Measurements from ENCODE around the gene EHBP1.
A peak's percentile ranks its signal among the peaks of the same experiment; 100 is the strongest.

The EHBP1 gene

DNA sequence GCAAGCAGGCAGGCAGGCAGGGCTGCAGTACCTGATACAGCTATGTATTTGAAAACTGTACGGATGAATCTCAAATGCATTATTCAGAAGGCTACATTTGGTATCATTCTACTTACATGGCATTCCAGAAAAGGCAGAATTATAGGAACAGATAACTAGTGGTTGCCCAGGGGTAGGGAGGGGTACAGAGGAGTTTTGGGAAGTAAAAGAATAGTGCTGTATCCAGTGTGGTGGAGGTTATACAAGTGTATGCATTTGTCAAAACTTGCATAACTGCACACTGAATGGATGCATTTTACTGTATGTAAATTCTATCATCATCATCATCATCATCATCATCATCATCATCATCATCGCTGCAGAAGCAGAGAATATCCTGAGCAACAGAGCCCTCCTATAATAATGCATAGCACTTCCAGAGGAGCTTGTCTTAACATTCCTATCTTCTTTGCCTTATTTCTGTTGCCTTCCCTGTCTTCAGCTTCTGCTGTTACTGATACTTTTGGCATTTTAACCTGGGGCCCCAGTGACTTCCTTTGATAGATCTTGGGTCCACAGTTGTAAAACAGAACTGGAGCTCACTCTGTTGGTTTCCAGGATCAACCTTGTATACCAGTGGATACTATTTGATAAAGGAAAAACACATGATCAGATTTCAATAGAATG is 189.6 kb downstream of the EHBP1 start:
- no peak for DNase-seq

DNA sequence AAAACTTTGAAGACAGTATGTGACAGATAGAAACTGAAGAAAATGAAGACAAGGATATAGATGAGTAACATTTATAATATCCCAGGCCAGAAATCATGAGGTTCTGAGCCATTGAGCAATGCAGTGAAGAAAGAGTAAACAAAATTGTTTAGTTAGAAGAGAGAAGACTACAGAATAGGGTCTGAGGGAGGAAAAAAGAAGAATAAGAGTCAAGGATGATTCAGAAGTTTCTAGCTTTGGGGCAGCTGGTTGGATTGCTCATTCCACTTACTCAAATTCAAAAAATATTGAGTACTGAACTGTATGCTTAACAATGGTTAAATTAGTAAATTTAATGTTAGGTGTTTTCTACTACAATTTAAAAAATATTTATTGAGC is 190.1 kb downstream of the EHBP1 start:
- DNase-seq = no peak

DNA sequence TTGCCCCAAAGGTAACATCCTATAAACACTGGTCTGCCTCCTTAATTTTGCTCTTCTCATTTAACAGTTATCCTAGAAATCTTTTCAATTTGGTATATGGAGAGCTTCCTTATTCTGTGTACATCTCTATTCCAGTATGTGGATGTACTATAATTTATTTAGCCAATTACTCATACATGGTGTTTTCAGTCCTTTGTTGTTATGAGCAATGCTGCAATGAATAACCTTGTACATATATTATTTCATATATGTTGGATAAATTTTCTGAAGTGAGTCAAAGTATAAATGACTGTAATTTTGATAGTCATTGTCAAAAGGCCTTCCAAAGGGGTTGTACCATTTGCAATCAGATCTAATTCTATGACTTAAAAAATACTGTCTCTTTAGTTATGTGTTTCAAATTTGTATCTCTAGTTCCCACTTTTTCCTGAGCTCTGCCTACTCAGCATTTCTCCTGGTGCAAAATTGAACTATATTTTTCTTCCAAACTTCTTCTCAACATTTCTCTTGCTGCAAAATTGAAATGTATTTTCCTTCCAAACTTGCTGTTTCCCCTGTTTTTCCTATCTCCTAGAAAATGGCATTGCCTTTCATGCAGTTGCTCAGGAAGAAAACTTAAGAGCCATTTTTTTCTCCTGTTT is 191.8 kb downstream of the EHBP1 start:
- no peak for DNase-seq

DNA sequence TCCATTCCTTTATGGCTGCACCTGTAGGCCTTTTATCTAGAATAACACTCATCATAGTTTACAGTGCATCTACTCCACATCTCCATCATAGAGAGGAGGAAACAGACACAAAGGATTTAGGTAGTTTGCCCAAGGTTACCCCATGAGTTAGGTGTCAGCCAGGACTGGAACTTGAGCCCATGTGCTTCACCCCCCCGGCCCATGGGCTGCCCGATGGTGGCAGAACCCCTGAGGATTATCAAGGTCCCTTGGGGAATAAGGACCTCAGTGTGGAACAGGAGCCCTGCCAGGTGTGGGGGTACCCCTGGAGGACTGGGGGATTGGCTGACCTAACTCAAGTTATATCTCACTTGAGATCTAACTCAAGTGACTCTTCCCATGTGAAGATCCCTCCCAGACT is 198.8 kb downstream of the EHBP1 start:
- DNase-seq = no peak

DNA sequence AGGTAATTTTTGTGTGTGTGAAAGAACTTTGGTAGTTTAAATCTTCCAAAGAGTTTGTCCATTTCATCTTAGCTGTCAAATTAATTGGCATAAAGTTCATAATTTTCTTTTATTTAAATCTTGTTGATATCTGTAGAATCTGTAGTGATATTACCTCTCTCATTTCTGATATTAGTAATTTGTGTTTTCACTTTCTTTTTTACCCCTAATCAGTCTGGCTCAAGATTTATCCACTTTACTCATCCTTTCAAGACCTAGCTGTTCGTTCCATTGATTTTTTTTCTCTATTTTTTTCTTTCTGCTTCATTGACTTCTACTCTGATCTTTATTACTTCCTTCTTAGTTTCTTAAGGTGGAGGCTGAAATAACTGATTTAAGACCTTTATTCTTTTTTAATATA is 202.6 kb downstream of the EHBP1 start:
- no peak for DNase-seq

DNA sequence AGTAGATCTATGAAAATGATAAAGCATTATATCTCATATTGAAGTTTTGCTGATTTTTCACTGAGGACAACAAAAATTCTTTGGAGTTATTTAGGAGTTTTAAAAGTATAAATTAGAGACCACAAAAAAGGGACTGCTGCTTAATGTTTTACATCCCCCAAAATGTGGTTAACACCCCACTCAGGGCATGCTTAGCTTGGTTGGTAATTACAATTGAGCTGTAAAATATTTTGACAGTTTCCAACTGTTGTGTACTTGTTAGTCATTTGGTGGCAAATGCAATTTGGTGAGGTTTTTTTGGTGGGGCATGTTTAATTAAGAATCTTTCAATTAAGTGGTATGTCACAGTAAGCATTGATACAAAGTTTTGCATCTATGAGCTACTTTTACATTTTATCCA is 207.8 kb downstream of the EHBP1 start:
- no peak for DNase-seq

DNA sequence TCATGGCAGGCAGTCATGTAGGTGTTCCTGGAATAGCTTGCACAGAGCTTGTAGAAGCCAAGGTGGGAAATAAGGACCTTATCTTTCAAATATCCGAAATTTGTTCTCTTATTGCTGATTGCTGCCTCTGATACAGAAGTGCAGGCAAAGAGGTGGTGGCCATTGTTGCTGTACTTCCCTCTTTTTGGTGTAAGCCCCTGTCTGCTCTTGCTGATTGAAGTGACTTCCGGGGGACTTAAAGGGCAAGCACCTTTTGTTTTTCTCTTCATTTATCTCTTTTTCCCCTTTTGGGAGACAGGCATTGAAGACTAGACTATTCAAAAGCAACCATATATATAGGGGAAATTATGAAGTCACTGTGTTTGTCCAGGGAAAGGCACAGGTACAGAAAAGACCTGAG is 213.5 kb downstream of the EHBP1 start:
- DNase-seq = no peak

DNA sequence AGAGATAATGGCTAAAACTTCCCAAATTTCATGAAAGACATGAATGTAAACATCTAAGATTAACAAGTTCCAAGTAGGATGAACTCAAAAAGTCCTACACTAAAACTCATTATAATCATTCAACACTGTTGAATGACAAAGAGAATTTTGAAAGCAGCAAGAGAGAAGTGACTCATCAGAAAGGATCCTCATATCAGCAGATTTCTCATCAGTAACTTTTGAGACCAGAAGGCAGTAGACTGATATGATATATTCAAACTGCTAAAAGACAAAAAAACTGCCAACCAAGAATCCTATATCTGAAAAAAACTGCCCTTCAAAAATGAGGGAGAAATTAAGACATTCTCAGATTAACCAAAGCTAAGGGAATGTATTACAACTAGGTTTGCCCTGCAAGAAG is 214.6 kb downstream of the EHBP1 start:
- DNase-seq = no peak

DNA sequence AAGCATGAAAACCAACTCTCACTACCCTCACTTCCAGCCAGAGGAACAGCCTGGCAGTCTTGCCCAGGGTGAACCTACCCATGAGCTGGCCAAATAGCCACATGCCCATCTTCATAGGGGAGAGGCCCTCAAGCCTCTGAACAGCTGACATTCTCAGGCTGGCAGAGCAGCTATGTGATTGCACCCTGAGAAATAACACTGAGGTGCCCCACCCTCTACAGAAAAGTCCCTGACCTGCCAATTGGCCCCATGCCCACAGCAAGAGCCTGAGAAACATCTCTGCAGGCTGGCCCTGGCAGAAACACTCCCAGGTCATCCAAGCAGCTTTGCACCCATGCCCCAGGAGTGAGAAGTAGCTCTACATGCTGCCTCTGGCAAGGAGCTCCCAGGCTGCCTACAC is 217.7 kb downstream of the EHBP1 start:
- no peak for DNase-seq

DNA sequence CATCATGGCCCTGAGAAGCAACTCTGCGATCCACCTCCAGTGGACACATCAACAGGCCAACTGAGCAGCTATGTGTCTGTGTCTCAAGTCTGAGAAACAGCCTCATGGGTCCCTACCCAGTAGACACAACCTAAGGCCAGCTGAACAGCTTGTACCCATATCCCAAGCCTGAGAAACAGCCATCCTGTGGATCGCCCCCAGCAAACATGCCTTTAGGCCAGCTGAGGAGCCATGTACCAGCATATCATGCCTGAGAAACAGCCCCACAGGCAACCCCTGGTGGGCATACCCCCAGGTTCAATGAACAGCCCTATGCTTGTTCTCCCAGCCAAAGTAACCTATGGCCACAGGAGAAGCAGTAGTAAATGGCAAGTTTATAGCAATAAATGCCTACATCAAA is 218.4 kb downstream of the EHBP1 start:
- no peak for DNase-seq

DNA sequence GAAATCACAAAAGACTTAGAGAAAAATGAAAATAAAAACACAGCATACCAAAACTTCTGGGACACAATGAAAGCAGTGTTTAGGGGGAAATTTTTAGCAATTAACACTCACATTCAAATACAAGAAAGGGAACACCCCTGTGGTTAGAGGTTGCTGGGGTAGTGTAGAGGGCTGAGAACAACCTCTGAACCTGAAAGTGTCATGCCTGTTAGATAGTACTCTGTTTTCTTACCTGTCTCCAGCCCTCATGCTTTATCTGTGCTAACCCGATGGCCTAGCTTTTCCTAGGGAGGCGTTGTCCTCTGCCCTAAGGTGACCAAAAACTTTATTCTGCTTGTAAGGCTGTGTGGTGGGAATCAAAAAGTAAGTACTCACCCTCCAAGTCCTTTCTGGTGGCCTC is 222.5 kb downstream of the EHBP1 start:
- no peak for DNase-seq

DNA sequence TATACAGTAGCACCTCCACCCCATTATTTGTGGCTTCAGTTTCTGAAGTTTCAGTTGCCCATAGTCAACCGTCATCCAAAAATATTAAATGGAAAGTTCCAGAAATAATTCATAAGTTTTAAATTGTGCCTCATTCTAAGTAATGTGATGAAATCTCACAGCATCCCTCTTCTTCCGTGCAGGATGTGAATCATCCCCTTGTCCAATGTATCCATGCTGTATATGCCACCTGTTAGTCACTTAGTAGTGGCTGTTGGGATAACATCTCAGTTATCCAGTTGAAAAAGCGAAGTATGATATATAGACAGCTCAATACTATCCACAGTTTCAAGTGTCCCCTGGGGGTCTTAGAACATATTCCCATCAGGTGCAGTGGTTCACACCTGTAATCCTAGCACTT is 226.0 kb downstream of the EHBP1 start:
- no peak for DNase-seq

DNA sequence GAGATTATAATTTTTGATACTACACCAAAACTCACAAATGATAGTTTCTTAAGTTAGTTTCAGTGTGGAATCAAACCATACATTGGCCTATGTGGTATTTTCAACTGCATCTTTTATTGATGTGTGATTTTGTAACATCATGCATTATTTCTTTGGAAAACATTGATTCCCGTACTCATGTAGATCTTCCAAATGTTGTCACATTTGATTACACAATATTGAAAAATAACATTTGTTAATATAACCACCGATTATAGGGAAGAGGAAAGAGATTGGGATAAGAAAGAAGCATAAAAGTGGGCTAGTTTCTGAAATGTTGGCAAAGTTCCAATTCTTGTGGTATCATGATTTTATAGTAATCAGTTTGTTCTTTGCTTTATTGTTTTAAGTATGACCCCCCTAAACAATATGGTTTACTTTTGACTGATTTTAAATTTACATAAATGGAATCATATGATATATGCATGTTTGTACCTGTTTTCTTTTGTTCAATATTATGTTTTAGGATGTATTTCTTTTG is 227.9 kb downstream of the EHBP1 start:
- DNase-seq = no peak

DNA sequence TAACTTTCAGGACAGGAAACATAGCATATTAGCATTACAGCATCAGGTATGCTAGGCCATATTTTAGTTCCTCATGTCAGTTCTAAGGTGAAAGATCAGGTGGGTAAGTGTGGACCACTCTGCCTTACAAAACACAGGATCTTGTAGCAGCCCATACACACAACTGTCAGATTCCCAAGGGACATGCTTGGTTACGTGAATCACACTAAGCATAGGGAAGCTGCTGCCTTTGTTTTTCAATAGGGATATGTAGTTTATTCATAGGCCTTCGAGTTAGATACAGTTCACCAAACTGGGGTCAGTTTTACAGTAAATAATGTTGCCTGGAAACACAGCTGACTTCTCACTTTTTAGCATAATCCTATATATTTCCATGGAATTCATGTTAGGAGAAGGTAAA is 229.0 kb downstream of the EHBP1 start:
- no peak for DNase-seq

DNA sequence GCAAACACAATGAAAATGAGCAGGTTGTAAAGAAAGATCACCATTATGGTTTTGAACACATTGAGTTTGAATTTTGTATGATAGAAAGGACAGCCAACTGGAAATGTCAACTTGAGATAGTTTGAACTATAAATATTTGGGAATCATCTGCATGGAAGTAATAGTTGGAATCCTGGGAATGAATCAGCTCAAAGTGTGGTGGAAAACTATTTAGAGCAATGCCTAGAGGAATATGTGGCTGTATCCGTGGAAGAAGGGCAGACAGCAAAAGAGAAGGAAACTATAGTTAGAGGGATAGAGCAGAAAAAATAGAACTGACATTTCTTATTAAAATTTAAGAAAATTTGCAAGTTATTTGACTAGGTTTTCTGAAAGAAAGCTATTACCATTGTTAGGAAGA is 232.6 kb downstream of the EHBP1 start:
- DNase-seq = no peak

DNA sequence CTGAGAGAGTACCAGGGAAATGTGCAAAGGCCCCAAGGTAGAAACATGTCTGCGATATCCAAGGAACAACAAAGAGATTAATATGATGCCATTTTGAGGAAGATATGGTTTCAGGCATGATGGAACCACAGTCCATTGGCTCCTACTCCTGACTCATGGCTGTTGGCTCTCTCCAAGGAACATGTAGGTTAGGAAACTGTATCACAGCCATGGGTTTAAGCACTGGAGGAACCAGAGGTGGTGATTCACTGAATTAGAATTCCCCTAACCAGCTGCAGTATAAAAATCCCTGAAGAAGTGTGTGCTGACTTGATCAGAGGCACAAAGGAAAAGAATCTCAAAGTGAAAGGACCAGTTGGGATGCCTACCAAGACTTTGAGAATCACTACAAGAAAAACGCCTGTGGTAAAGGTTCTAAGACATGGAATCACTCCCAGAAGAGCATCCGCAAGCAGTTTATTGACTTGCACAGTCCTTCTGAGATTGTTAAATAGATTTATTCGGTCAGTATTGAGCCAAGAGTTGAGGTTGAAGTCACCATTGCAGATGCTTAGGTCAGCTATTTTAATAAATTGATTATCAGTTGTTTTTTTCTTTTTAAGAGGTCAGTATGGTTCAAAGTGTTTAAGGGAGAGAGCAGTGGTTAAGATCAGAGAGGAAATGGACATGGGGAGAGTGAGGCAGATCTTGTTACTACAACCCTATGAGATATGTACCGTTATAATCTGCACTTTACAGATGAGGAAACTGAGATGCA is 234.4 kb downstream of the EHBP1 start:
- DNase-seq = no peak

DNA sequence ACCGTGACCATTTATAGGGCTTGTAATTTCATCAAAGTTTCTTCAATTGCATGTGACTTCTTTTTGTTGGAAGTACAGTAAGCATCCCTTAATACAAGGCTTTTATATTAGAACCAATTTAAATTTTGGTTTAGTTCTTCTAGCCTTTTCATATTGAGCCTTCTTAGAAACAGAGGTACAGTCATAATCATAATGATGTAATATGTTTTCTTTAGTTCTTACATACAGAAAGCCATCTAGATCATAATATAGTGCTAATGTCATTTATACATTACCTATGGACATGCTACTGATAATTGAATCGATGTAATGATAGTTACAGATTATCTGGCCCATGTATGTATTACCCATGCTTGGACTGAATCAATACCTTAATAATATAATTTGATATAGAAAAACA is 235.2 kb downstream of the EHBP1 start:
- DNase-seq = no peak

DNA sequence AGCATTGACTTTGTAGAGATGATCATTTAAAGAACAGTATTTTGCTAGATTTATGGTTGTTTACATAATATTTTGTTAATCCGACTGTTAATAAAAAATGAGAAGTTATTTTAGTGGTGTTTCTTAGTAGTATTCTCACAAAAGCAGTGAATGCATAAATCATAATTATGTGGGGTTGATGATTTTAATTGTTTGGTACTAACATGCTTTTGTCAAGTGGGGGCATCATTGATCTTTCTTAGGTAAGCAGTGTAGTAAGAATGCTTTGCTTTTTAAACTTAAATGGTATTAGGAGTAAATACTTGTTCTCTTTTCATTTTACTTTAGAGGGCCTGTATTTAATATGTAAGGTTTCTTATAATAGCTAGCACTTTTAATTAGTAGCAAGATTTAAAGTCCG is 235.9 kb downstream of the EHBP1 start:
- peak in 1 of 3 experiments; percentile 53 for DNase-seq

DNA sequence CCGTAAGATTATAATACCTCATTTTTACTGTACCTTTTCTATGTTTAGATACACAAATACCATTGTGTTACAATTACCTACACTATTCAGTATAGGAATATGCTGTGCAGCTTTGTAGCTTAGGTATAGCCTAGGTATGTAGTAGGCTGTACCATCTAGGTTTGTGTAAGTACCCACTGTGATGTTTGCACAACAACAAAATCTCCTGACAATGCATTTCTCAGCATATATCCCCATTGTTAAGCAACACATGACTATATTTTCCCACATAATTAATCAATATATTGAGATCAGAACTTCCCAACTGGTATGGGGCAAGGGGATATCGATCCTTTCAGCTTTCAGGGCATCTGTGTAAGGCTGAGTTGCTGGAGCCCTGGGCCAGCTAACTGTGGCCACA is 238.8 kb downstream of the EHBP1 start:
- no peak for DNase-seq

DNA sequence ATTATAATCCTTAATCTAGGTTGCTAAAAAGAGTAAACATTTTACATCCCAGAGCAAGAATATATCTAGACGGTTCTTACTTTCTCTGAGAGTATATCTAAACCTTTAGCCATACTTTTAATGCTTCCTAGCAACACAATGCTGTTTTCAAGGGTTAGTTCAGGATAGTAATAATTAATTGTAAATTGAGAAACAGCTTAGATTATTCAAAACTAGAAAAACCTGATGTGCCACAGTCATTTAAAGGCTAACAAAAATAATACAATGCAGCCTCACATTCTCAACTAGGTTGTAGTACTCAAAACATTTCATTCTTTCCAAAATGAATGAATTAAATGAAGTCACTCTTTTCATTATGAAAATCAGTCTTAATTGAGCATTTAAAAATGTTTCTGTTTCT is 241.9 kb downstream of the EHBP1 start:
- peak in 1 of 3 experiments; percentile 38 for DNase-seq

DNA sequence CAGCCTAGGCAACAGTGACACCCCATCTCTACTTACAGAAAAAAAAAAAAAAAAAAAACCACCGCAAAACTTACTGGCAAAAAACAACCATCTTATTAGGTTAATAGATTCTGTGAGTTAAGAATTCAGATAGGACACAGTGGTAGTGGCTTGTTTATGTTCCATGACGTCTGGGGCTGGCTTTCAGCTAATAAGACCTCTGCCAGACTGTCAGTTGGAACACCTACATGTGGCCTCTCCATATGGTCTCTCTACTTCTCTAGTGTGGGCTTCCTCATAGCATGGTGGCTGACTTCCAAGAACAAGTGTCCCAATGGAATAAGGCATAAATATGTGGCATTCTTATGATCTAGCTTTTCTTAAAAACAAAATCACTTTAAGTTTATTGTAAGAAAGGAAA is 251.1 kb downstream of the EHBP1 start:
- DNase-seq = no peak

DNA sequence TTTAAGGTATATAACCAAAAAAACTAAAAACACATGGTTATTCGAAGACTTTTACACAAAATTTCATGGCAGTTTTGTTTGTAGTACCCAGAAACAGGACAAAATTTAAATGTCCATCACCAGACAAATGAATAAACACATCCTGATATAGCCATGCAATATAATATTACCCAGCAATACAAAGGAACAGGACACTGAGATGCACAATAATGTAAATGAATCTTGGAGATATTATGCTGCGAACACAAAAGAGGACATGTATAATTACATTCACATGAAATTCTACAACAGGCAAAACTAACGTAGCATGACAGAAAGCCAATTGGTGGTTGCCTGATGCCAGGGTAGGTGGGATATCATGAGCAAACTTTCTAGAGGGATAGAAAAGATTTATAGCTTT is 252.7 kb downstream of the EHBP1 start:
- DNase-seq = no peak

DNA sequence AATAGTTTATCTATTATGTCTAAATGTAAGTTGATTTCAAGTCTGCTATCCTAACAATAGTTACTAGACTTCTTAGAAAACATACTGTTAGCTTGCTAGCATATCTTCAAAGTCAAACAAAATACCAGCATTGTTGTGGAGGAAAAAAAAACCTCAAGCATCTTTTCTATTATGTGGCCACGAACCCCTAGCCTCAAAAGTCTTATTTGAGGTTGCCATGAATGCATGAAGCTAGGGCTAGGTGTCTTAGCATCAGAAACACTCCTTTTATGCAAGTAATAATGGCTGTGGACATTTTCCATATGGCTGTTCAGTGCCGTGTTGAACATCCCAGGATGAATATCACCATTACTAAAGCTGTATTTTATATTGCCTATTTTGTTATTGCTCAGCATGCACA is 258.5 kb downstream of the EHBP1 start:
- no peak for DNase-seq

DNA sequence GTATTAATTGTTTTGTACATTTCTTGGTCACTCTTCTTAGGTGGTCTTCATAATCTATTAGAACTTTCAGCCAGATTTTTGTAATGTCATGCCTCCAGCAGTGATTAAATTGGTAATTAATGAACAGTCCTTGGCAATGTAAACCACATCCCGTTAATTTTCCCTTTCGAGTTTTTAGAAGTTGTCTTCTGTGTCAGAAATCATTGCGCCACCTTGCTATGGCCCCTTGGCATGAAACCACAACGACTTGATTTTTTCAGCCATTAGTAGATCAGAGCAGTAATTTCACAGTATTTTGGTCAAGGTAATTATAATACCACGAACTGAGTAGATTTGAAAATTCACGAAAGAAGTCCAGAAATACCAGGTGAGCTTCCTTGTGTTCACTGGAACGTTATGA is 259.2 kb downstream of the EHBP1 start:
- DNase-seq = peak in 1 of 3 experiments; percentile 38
